Ovary (tissue), 9 donors: Measurements from ENCODE around the gene PPP2R3B. TPM values are rescaled to one million over a fixed set of nuclear protein-coding genes. Genes with fewer than 3 reads are reported as not detected.

Experiments
- DNase-seq, 5 donors: peaks; one replicate each; pipeline ENCODE4 v3.0.0-alpha.2; 2019 to 2020
- H3K27ac ChIP-seq, 2 donors: fragments of 200-600 bp; one replicate each; pipeline versions ENCODE4 v1.5.1 to v1.8.0; 2019 to 2022
- H3K27me3 ChIP-seq: fragments of 200-600 bp; one replicate; pipeline ENCODE4 v1.8.0; 2022
- H3K36me3 ChIP-seq: fragments of 200-600 bp; sonication (generic); one replicate; pipeline ENCODE4 v1.5.1; 2019
- H3K4me1 ChIP-seq: one replicate; pipeline ENCODE4 v1.8.1; 2013; ENCODE audit warnings: mild to moderate bottlenecking, moderate library complexity; ENCODE audit not compliant: insufficient read depth
- H3K4me3 ChIP-seq: fragments of 200-600 bp; sonication (generic); one replicate; pipeline ENCODE4 v1.5.1; 2017
- H3K9me3 ChIP-seq, 2 donors: fragments of 200-600 bp in 1 of 2; sonication (generic) in 1 of 2; one replicate each; pipeline versions ENCODE4 v1.5.1 to v1.8.1; 2013 to 2019; ENCODE audit warnings: mild to moderate bottlenecking in 1 of 2, moderate library complexity in 1 of 2
- CTCF ChIP-seq, 3 donors: fragments of 450-650 bp in 2 of 3; fragments of 200-600 bp in 1 of 3; IDR thresholded peaks; one replicate each; pipeline versions ENCODE4 v1.5.1 to v1.8.0; 2016 to 2022; ENCODE audit warnings: antibody characterized with exemption in 3 of 3, mild to moderate bottlenecking in 1 of 3
- EP300 ChIP-seq: sonication (generic); formaldehyde crosslinking; IDR thresholded peaks from one replicate; pipeline ENCODE4 v1.6.1; 2017; ENCODE audit warnings: antibody characterized with exemption
- POLR2A ChIP-seq: fragments of 450-650 bp; IDR thresholded peaks from one replicate; pipeline ENCODE4 v1.6.1; 2017; ENCODE audit warnings: antibody characterized with exemption, mild to moderate bottlenecking, moderate library complexity
- WGBS, 3 donors: extraction: QIAGEN DNeasy Blood & Tissue Kit in 1 of 3; methylation state at CpG; one replicate each; pipeline versions ENCODE4 v1.1.5 to v1.1.7; 2013 to 2017; 5-methylcytosine and 5-hydroxymethylcytosine counted together
- intact Hi-C, 4 donors: fragments of 100-400 bp; cut with DNase I; formaldehyde crosslinking; loops; one replicate each; pipeline versions ENCODE4 v1.11.0 to v1.15.1; 2022 to 2023
- polyA plus RNA-seq, 2 donors: library from polyadenylated mRNA; stranded (reverse); fragments of 200-250 nt in 1 of 2; fragments of 350-450 nt in 1 of 2; fragmentation: Illumina TruSeq in 1 of 2; extraction: RNeasy Lipid Tissue Mini Kit (QIAGEN cat#74804) in 1 of 2; gene quantifications; one replicate each; pipeline ENCODE4 v1.2.3, GENCODE V29; 2013 to 2014
- total RNA-seq, 7 donors: library from RNA; depleted of rRNA in 2 of 7; stranded (reverse); fragments of >200 nt in 2 of 7; fragmentation: NEBNext Ultra II Directional in 3 of 7; extraction: Animal tissue kit (Norgen Biotek cat#: 25700) in 3 of 7; gene quantifications; one replicate each; pipeline versions ENCODE4 v1.1.0 to v1.2.4, GENCODE V29; 2016 to 2023
- donor health status: DM: no; HTN: no; CAD: no; lungs with moderate emphysema.
- donor health status: DM: no; HTN: no; CAD: no.
- donor health status: Bipolar disorder and iron deficiency.
- donor health status: DM: yes; HTN: yes; CAD: no.
- donor health status: DM: no; HTN: no; CAD: no.
- donor health status: DM: yes; HTN: yes; CAD: no.

The PPP2R3B gene
- total and polyA plus RNA-seq, 9 donors: 2.3 to 25.0 (median 18.4) TPM

DNA sequence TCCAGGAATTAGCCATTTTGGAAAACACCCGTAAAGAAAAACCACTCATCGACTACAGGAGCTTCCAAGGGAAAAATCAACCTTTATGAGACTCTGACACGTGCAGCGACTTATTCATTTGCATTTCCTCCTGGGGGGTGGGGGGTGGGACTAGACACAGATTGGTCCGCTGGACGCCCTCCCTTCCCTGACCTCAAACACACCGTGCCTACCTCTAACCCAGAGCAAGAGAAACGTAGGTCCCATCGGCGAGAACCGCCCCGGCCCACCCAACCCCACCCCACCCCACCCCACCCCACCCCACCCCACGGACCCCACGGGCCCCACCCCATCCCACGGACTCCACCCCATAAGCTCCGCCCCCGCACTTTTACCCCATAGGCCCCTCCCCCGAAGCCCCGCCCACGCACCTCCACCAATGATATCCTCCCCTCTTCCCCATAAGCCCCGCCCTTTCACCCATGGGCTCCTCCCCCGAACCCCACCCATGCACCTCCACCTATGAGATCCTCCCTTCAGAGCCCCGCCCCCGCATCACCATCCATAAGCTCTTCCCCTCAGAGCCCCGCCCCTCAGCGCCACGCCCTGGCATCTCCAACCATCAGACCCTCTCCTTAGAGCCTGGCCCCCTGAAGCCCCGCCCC, 69.2 kb downstream of the PPP2R3B start:
- no peak for TF ChIP-seq CTCF (IDR thresholded peaks at IDR 0.05)
- no peak for TF ChIP-seq POLR2A
- no peak for TF ChIP-seq EP300
- Histone ChIP-seq H3K27me3 (no peaks in the 10 kb centered on the region), H3K4me3 (peak overlapping the region; percentile 61), H3K4me1 (peaks cover 1% of the 10 kb centered on the region), H3K36me3 (no peaks in the 10 kb centered on the region), H3K9me3 (no peaks in the 10 kb centered on the region), H3K27ac (peak overlapping the region; percentile 23 to 99)
- intact Hi-C loops: loop anchor here in 1 of 4 donors (2.0 kb wide), 2 partner anchors 69 to 1075 kb away; partner anchors contain the start of genes PPP2R3B and SLC25A6
- 36 to 45% (median 41%) methylated on average over 17 to 28 of the region's 28 CpGs for WGBS, 3 donors
- peak in 1 of 5 donors; percentile 91 for DNase-seq

GRCh38 chrX:316351-317325, 70.1 kb downstream of the PPP2R3B start:
- intact Hi-C loops: no loop called here
- no peak overlapping the region for H3K4me3 ChIP-seq
- H3K9me3 ChIP-seq: no peaks in the 10 kb centered on the region
- H3K27me3 ChIP-seq: no peaks in the 10 kb centered on the region
- TF ChIP-seq EP300 (no peak), POLR2A (no peak), CTCF (IDR thresholded peaks at IDR 0.05) (no peak)
- no peaks in the 10 kb centered on the region for H3K36me3 ChIP-seq
- DNase-seq: peak in 4 of 5 donors; percentile 39 to 60 (median 56)
- 89 to 91% (median 90%) methylated on average over 50 of the region's 50 CpGs for WGBS, 3 donors
- H3K27ac ChIP-seq: no peak overlapping the region
- peaks cover 1% of the 10 kb centered on the region for H3K4me1 ChIP-seq

DNA sequence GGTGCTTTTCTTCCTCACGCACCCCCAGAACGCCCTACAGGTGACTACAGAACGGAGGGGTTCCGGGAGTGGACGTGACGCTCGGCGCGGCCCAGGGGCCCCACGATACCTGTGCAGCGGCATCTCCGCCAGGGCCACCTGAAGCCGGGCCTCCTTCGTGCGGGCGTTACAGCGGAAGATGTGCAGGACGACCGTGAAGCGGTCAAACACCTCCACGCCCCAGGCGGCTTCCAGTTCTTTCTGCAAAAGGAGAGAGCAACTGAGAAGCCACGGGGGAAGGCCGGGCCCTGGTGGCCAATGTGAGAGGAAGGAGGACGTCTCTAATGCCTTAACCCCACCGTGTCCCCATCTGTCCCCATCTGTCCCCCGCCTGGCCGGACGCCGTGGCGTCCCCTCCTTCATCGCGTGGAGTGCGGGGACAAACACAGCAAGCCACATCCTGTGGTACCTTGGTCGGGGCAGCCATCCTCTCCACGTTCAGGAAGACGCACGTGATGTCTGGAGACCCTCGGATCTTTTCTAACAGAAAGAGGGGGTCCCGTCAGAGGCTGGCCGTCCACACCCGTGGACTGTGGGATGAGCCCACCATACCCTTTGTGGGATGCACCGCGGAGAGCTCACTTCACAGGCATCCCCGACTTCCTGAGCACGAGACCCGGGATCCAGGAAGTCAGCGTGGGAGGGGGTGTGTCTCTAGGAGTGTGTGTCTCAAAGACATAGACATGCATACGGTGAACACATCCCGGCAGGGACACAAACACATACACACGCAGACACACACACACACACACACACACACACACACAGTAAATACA, 71.7 kb downstream of the PPP2R3B start:
- 91 to 92% (median 91%) methylated on average over 51 of the region's 51 CpGs for WGBS, 3 donors
- Histone ChIP-seq H3K27ac (no peak overlapping the region), H3K4me3 (no peak overlapping the region), H3K27me3 (no peaks in the 10 kb centered on the region), H3K9me3 (no peaks in the 10 kb centered on the region), H3K4me1 (peaks cover 1% of the 10 kb centered on the region), H3K36me3 (no peaks in the 10 kb centered on the region)
- intact Hi-C loops: no loop called here
- peak in 3 of 5 donors; percentile 16 to 37 (median 27) for DNase-seq
- TF ChIP-seq EP300 (no peak), POLR2A (no peak), CTCF (IDR thresholded peaks at IDR 0.05) (no peak)

GRCh38 chrX:314049-314448, 72.7 kb downstream of the PPP2R3B start:
- no peak overlapping the region for H3K27ac ChIP-seq
- H3K27me3 ChIP-seq: no peaks in the 10 kb centered on the region
- peaks cover 1% of the 10 kb centered on the region for H3K4me1 ChIP-seq
- intact Hi-C loops: no loop called here
- no peaks in the 10 kb centered on the region for H3K36me3 ChIP-seq
- WGBS, 3 donors: 91 to 96% (median 96%) methylated on average over 34 of the region's 34 CpGs
- H3K9me3 ChIP-seq: no peaks in the 10 kb centered on the region
- TF ChIP-seq POLR2A (no peak), CTCF (IDR thresholded peaks at IDR 0.05) (no peak), EP300 (no peak)
- no peak overlapping the region for H3K4me3 ChIP-seq
- DNase-seq: peak in 1 of 5 donors; percentile 25
